H1 (cell line): ENCODE results near the gene RNASE7. TPM values are rescaled to one million over a fixed set of nuclear protein-coding genes. Genes with fewer than 3 reads are reported as not detected.
A peak's percentile ranks its signal among the peaks of the same experiment; 100 is the strongest.

Experiments used
- CTCF ChIA-PET: fragments of 300-600 bp; sonication (Branson Sonifier 250); formaldehyde crosslinking; loops from one replicate; lab custom pipeline; 2021; ENCODE audit not compliant: partially characterized antibody; lab: Charles Lee
- POLR2A ChIA-PET: fragments of 300-600 bp; sonication (Branson Sonifier 250); formaldehyde crosslinking; loops from one replicate; lab custom pipeline; 2021; ENCODE audit warnings: inconsistent platforms; ENCODE audit not compliant: partially characterized antibody; lab: Charles Lee
- DNase-seq, 2 experiments: peaks; one replicate each; pipeline versions ENCODE4 v3.0.0 to v3.0.0-alpha.2; 2010 to 2022; ENCODE audit warnings: low spot score in 2 of 2, low read depth in 1 of 2, mixed read lengths in 1 of 2
- FAIRE-seq: peaks from 2 replicates; lab custom pipeline; 2011; peaks lifted over from hg19 to GRCh38; lab: Jason Lieb, UNC
- H2AFZ ChIP-seq: 2 replicates; pipeline ENCODE4 v1.8.1; 2012; ENCODE audit warnings: low read length, inconsistent platforms
- H2AK5ac ChIP-seq: 2 replicates; pipeline ENCODE4 v1.6.1; 2013; ENCODE audit warnings: low read depth, low read length
- H2BK120ac ChIP-seq: replicated peaks from 2 replicates; pipeline ENCODE3; 2013; ENCODE audit warnings: low read depth, low read length, inconsistent platforms
- H2BK12ac ChIP-seq: 2 replicates; pipeline ENCODE4 v1.6.1; 2013; ENCODE audit warnings: low read depth, low read length
- H2BK15ac ChIP-seq: 2 replicates; pipeline ENCODE4 v1.6.1; 2013; ENCODE audit warnings: low read length
- H2BK20ac ChIP-seq: 2 replicates; pipeline ENCODE4 v1.6.1; 2013; ENCODE audit warnings: low read length
- H2BK5ac ChIP-seq: 2 replicates; pipeline ENCODE4 v1.6.1; 2013; ENCODE audit warnings: low read depth, low read length
- H3K14ac ChIP-seq: 2 replicates; pipeline ENCODE4 v1.6.1; 2013; ENCODE audit warnings: inconsistent platforms; ENCODE audit not compliant: insufficient read length
- H3K18ac ChIP-seq: 2 replicates; pipeline ENCODE4 v1.6.1; 2013; ENCODE audit warnings: low read length; ENCODE audit errors: extremely low read depth
- H3K23ac ChIP-seq: 2 replicates; pipeline ENCODE4 v1.6.1; 2013; ENCODE audit warnings: inconsistent platforms; ENCODE audit not compliant: insufficient read length
- H3K23me2 ChIP-seq: 2 replicates; pipeline ENCODE4 v1.6.1; 2013; ENCODE audit warnings: low read depth, low read length
- H3K27ac ChIP-seq: 2 replicates; pipeline ENCODE4 v1.6.1; 2011; ENCODE audit warnings: low read depth, low read length, inconsistent platforms
- H3K27me3 ChIP-seq, 4 experiments: replicated peaks in 1 of 4; 1 replicate in 1 of 4; 2 replicates in 3 of 4; pipeline versions ENCODE4 v1.6.1 to v1.8.1; 2011 to 2013; ENCODE audit warnings: low read length in 3 of 4, mild to moderate bottlenecking in 3 of 4, inconsistent platforms in 2 of 4, mixed read lengths in 2 of 4, moderate library complexity in 1 of 4; ENCODE audit not compliant: control insufficient read depth in 3 of 4, insufficient read depth in 3 of 4; ENCODE audit errors: extremely low read depth in 1 of 4
- H3K36me3 ChIP-seq, 4 experiments: 2 replicates each; pipeline versions ENCODE4 v1.6.1 to v1.8.1; 2011 to 2013; ENCODE audit warnings: mild to moderate bottlenecking in 4 of 4, low read length in 3 of 4, moderate library complexity in 2 of 4, control low read depth in 1 of 4, inconsistent platforms in 1 of 4; ENCODE audit not compliant: insufficient read depth in 4 of 4, control insufficient read depth in 2 of 4
- H3K4ac ChIP-seq: replicated peaks from 2 replicates; pipeline ENCODE3; 2013; ENCODE audit warnings: low read length, low read depth, mixed read lengths, inconsistent platforms; ENCODE audit not compliant: insufficient read length
- H3K4me1 ChIP-seq, 4 experiments: replicated peaks in 1 of 4; 1 replicate in 1 of 4; 2 replicates in 3 of 4; pipeline versions ENCODE4 v1.6.1 to v1.8.1; 2011 to 2013; ENCODE audit warnings: low read length in 3 of 4, inconsistent platforms in 2 of 4, mixed read lengths in 1 of 4; ENCODE audit not compliant: insufficient read depth in 4 of 4, control insufficient read depth in 3 of 4
- H3K4me2 ChIP-seq, 2 experiments: 2 replicates each; pipeline versions ENCODE4 v1.6.1 to v1.8.1; 2011 to 2013; ENCODE audit warnings: low read depth in 2 of 2, low read length in 2 of 2, control low read depth in 1 of 2, inconsistent platforms in 1 of 2, mild to moderate bottlenecking in 1 of 2; ENCODE audit not compliant: insufficient read depth in 1 of 2
- H3K4me3 ChIP-seq, 4 experiments: fragments of 200-600, 300-600 bp in 1 of 4; sonication (generic), shearing (Covaris generic), sonication (Bioruptor Twin) in 1 of 4; 2 replicates each; pipeline versions ENCODE4 v1.5.1 to v1.8.1; 2011 to 2016; ENCODE audit warnings: low read length in 4 of 4, low read depth in 3 of 4, control low read depth in 2 of 4, inconsistent platforms in 2 of 4, mild to moderate bottlenecking in 2 of 4, mixed read lengths in 1 of 4, moderate library complexity in 1 of 4; ENCODE audit not compliant: insufficient read depth in 2 of 4; ENCODE audit errors: extremely low read depth in 1 of 4
- H3K56ac ChIP-seq: replicated peaks from 2 replicates; pipeline ENCODE3; 2013; ENCODE audit warnings: low read depth, mild to moderate bottlenecking, mixed read lengths, low read length, inconsistent platforms; ENCODE audit not compliant: insufficient read length
- H3K79me1 ChIP-seq: 2 replicates; pipeline ENCODE4 v1.6.1; 2013; ENCODE audit warnings: low read depth, low read length, control low read depth
- H3K79me2 ChIP-seq, 2 experiments: 2 replicates each; pipeline versions ENCODE4 v1.6.1 to v1.8.1; 2012 to 2013; ENCODE audit warnings: low read length in 2 of 2, mild to moderate bottlenecking in 2 of 2, inconsistent platforms in 1 of 2; ENCODE audit not compliant: insufficient read depth in 2 of 2, control insufficient read depth in 1 of 2
- H3K9ac ChIP-seq, 4 experiments: replicated peaks in 1 of 4; 1 replicate in 1 of 4; 2 replicates in 3 of 4; pipeline versions ENCODE4 v1.6.1 to v1.8.1; 2011 to 2013; ENCODE audit warnings: low read depth in 3 of 4, low read length in 3 of 4, control low read depth in 2 of 4, mild to moderate bottlenecking in 2 of 4, moderate library complexity in 2 of 4, inconsistent platforms in 1 of 4; ENCODE audit errors: extremely low read depth in 1 of 4
- H3K9me3 ChIP-seq, 2 experiments: 2 replicates each; pipeline versions ENCODE4 v1.6.1 to v1.8.1; 2012 to 2013; ENCODE audit warnings: mild to moderate bottlenecking in 2 of 2, moderate library complexity in 2 of 2, control low read depth in 1 of 2, inconsistent platforms in 1 of 2, low read depth in 1 of 2, low read length in 1 of 2, mixed read lengths in 1 of 2; ENCODE audit not compliant: insufficient read depth in 2 of 2
- H4K20me1 ChIP-seq, 2 experiments: replicated peaks in 1 of 2; 2 replicates each; pipeline versions ENCODE3 to v1.8.1; 2011 to 2013; ENCODE audit warnings: inconsistent platforms in 2 of 2, low read length in 2 of 2, mild to moderate bottlenecking in 1 of 2; ENCODE audit not compliant: insufficient read depth in 2 of 2, control insufficient read depth in 1 of 2
- H4K5ac ChIP-seq: 2 replicates; pipeline ENCODE4 v1.6.1; 2013; ENCODE audit warnings: low read length, low read depth, mixed read lengths, inconsistent platforms; ENCODE audit not compliant: insufficient read length
- H4K8ac ChIP-seq: 2 replicates; pipeline ENCODE4 v1.8.0; 2013; ENCODE audit warnings: mild to moderate bottlenecking, moderate library complexity, low read length, inconsistent platforms; ENCODE audit not compliant: insufficient read depth; ENCODE audit errors: extremely low read depth
- H4K91ac ChIP-seq: replicated peaks from 2 replicates; pipeline ENCODE3; 2013; ENCODE audit warnings: low read length, mixed read lengths, inconsistent platforms; ENCODE audit not compliant: insufficient read length
- CBX8 ChIP-seq: fragments of 300-800, 300-1000 bp; sonication (generic); IDR thresholded peaks from 2 replicates; pipeline ENCODE4 v1.7.1; 2016; ENCODE audit warnings: low read depth, low read length, borderline replicate concordance
- CREB1 ChIP-seq: IDR thresholded peaks from 2 replicates; pipeline ENCODE4 v1.6.1; 2012; ENCODE audit warnings: inconsistent platforms
- JUND ChIP-seq: IDR thresholded peaks from 2 replicates; pipeline ENCODE4 v1.6.1; 2011; ENCODE audit warnings: mild to moderate bottlenecking, improper control_type of control experiment, low read length
- KDM5A ChIP-seq: fragments of 200-600 bp; IDR thresholded peaks from 2 replicates; pipeline ENCODE4 v1.7.1; 2012; ENCODE audit warnings: mild to moderate bottlenecking, low read length, inconsistent platforms, mixed read lengths
- RAD21 ChIP-seq, 2 experiments: IDR thresholded peaks in 1 of 2; conservative IDR thresholded peaks in 1 of 2; 2 replicates each; pipeline ENCODE4 v1.6.1; 2011; ENCODE audit warnings: low read depth in 2 of 2, low read length in 2 of 2, improper control_type of control experiment in 1 of 2, inconsistent platforms in 1 of 2, mild to moderate bottlenecking in 1 of 2, moderate library complexity in 1 of 2
- RNF2 ChIP-seq: fragments of 200-900, 300-1000 bp; sonication (generic); IDR thresholded peaks from 2 replicates; pipeline ENCODE4 v1.7.1; 2016; ENCODE audit warnings: borderline replicate concordance, low read depth, mild to moderate bottlenecking, antibody characterized with exemption, low read length; ENCODE audit not compliant: poor library complexity, severe bottlenecking; ENCODE audit errors: missing control alignments
- SAP30 ChIP-seq: fragments of 300-600 bp; sonication (generic); IDR thresholded peaks from 2 replicates; pipeline ENCODE4 v1.7.1; 2012; ENCODE audit warnings: low read length, moderate library complexity, mild to moderate bottlenecking, inconsistent platforms; ENCODE audit not compliant: insufficient read depth, insufficient replicate concordance
- YY1 ChIP-seq: IDR thresholded peaks from 2 replicates; pipeline ENCODE4 v1.6.1; 2011; ENCODE audit warnings: low read depth, mild to moderate bottlenecking, low read length
- WGBS, 2 experiments: shearing (Covaris generic) in 1 of 2; methylation state at CpG; one replicate each; pipeline versions ENCODE4 v1.1.6 to v1.1.7; 2013 to 2015; ENCODE audit warnings: low lambda C conversion rate in 2 of 2, mixed read lengths in 2 of 2, inconsistent platforms in 1 of 2, low coverage in 1 of 2, missing lambda C conversion rate in 1 of 2; ENCODE audit not compliant: insufficient replicate concordance in 2 of 2, insufficient coverage in 1 of 2, insufficient read length in 1 of 2; ENCODE audit errors: extremely low coverage in 1 of 2, missing lambda C conversion rate in 1 of 2; 5-methylcytosine and 5-hydroxymethylcytosine counted together
- polyA plus RNA-seq, 7 experiments: library from polyadenylated mRNA; depleted of rRNA in 3 of 7; stranded (reverse) in 5 of 7; unstranded in 2 of 7; fragments of >200 nt in 5 of 7; fragments of 200-250 nt in 2 of 7; gene quantifications; 1 replicate in 5 of 7; 2 replicates in 1 of 7; 4 replicates in 1 of 7; pipeline versions ENCODE4 v1.2.1 to v1.2.3, GENCODE V29; 2011 to 2013; ENCODE audit warnings: missing spikeins in 2 of 7, mixed read lengths in 2 of 7
- total RNA-seq: library from RNA; stranded (reverse); fragmentation: NEBNext Ultra II Directional; extraction: Animal tissue kit (Norgen Biotek cat#: 25700); gene quantifications from 2 replicates; pipeline ENCODE4 v1.2.1, GENCODE V29; 2021
- TF ChIP-seq, protein P1 (sequence below), 3 experiments: IDR thresholded peaks; 1 replicate in 2 of 3; 2 replicates in 1 of 3; pipeline versions ENCODE4 v1.5.1 to v1.6.1; 2011; ENCODE audit warnings: low read length in 3 of 3, mild to moderate bottlenecking in 3 of 3, inconsistent platforms in 2 of 3, low read depth in 1 of 3, moderate library complexity in 1 of 3; ENCODE audit not compliant: insufficient read depth in 1 of 3; ENCODE audit errors: control extremely low read depth in 1 of 3

RNASE7 gene
- total and polyA plus RNA-seq, 2 of the 8 experiments (the other 6 are each of a cell fraction or from before 2014, with no cell fraction given) = not detected

DNA sequence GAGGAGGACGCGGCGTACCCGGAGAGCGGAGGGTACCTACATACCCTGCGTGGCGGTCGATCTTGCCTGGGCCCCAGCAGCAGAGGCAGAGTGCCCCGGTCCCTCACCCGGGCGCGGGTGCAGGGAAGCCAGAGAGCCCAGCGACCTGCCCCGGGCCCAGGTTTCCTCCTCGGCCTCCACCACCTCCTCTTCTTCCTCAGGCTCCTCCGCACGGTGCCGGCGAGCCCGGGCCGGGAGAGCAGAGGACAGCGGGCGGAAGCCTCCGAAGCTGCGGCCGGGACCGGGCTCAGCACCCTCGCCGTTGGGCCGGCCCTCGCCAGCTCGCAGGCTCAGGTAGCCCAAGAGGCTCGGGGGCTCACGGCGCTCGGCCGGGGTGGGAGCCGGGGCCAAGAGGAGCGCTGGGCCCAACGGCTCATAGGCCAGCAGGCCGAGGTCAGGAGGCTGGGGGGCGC lies 49.7 kb downstream of the RNASE7 start:
- FAIRE-seq = no peak
- no peak overlapping the region for H4K91ac ChIP-seq
- peaks cover 8% of the 10 kb centered on the region for H3K79me1 ChIP-seq
- no peak overlapping the region for H2AK5ac ChIP-seq
- H3K23ac ChIP-seq = no peak overlapping the region
- H3K4ac ChIP-seq = no peak overlapping the region
- no peak overlapping the region for H2BK12ac ChIP-seq
- no peak overlapping the region for H2AFZ ChIP-seq
- no peak overlapping the region for H3K14ac ChIP-seq
- no peak for DNase-seq
- H4K5ac ChIP-seq = no peak overlapping the region
- H4K8ac ChIP-seq = peak overlapping the region; percentile 93; the same call in 1 of the 2 replicates
- peaks cover 20 to 32% (median 23%) of the 10 kb centered on the region in 4 experiments for H3K4me1 ChIP-seq
- peaks cover 5% of the 10 kb centered on the region; the same call in 1 of the 2 replicates for H3K23me2 ChIP-seq
- no peak overlapping the region for H3K9ac ChIP-seq
- H3K27ac ChIP-seq = peak overlapping the region; percentile 30; the same call in 1 of the 2 replicates
- H3K18ac ChIP-seq = 0 out of 2 replicates have a peak overlapping the region, but pooled peaks have one; percentile 21
- POLR2A ChIA-PET = interaction anchor here (0.8 to 7.8 kb wide), 15 partner anchors 8 to 106 kb away, joined by 3 to 148 read pairs (median 7); partner anchors contain the start of genes ARHGEF40, NDRG2 and TMEM253
- no peak overlapping the region for H2BK15ac ChIP-seq
- H3K79me2 ChIP-seq = peaks cover 4 to 25% of the 10 kb centered on the region in 2 experiments; a peak in 3 of 4 replicates
- H2BK5ac ChIP-seq = no peak overlapping the region
- 97% methylated on average over 17 of the region's 42 CpGs; no CpG with 5 or more reads in 1 of the 2 experiments for WGBS, 2 experiments
- H3K4me2 ChIP-seq = no peak overlapping the region
- no peak overlapping the region for H2BK120ac ChIP-seq
- H3K4me3 ChIP-seq = no peak overlapping the region
- H3K36me3 ChIP-seq = peaks cover 17 to 45% (median 39%) of the 10 kb centered on the region in 4 experiments
- H4K20me1 ChIP-seq = peaks cover 12 to 15% of the 10 kb centered on the region in 2 experiments
- no peak overlapping the region for H2BK20ac ChIP-seq
- H3K9me3 ChIP-seq = no peaks in the 10 kb centered on the region
- no peaks in the 10 kb centered on the region for H3K27me3 ChIP-seq
- CTCF ChIA-PET = interaction anchor here (0.7 to 7.8 kb wide), 34 partner anchors 8 to 410 kb away, joined by 3 to 239 read pairs (median 6); partner anchors contain the start of genes ARHGEF40, RNASE13, TMEM253 and TPPP2
- no peak overlapping the region for H3K56ac ChIP-seq
- no peak for TF ChIP-seq YY1
- TF ChIP-seq RNF2 = no peak
- TF ChIP-seq, protein P1, sequence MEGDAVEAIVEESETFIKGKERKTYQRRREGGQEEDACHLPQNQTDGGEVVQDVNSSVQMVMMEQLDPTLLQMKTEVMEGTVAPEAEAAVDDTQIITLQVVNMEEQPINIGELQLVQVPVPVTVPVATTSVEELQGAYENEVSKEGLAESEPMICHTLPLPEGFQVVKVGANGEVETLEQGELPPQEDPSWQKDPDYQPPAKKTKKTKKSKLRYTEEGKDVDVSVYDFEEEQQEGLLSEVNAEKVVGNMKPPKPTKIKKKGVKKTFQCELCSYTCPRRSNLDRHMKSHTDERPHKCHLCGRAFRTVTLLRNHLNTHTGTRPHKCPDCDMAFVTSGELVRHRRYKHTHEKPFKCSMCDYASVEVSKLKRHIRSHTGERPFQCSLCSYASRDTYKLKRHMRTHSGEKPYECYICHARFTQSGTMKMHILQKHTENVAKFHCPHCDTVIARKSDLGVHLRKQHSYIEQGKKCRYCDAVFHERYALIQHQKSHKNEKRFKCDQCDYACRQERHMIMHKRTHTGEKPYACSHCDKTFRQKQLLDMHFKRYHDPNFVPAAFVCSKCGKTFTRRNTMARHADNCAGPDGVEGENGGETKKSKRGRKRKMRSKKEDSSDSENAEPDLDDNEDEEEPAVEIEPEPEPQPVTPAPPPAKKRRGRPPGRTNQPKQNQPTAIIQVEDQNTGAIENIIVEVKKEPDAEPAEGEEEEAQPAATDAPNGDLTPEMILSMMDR (IDR thresholded peaks at IDR 0.05; ENCODE audit: control extremely low read depth in 1 of 3, insufficient read depth in 1 of 3, low read depth in 1 of 3, low read length in 3 of 3) = no peak
- no peak for TF ChIP-seq JUND
- no peak for TF ChIP-seq KDM5A
- no peak for TF ChIP-seq CBX8
- TF ChIP-seq SAP30 = no peak
- TF ChIP-seq CREB1 = no peak
- no peak for TF ChIP-seq RAD21 (IDR thresholded peaks at IDR 0.05 in 1 of 2, conservative IDR thresholded peaks at IDR 0.05 in 1 of 2; ENCODE audit: low read depth in 2 of 2, low read length in 2 of 2)
